Heart right ventricle (tissue), 16 donors: ENCODE data around the gene PCDHGA9. TPM values are rescaled to one million over a fixed set of nuclear protein-coding genes. Genes with fewer than 3 reads are reported as not detected.

Experiments
- ATAC-seq, 8 donors: fragments of 200-7000 bp; cut with Tn5 transposase; one replicate each; pipeline ENCODE4 v1.9.1; 2020; ENCODE audit warnings: mild to moderate bottlenecking in 8 of 8, moderate library complexity in 8 of 8, moderate number of reproducible peaks in 1 of 8
- DNase-seq, 2 donors: peaks; one replicate each; pipeline ENCODE4 v3.0.0-alpha.2; 2020
- H3K27ac ChIP-seq, 10 donors: fragments of 200-600 bp; sonication (generic) in 2 of 10; one replicate each; pipeline versions ENCODE4 v1.5.0 to v1.8.0; 2020 to 2022; ENCODE audit warnings: mild to moderate bottlenecking in 3 of 10
- H3K27me3 ChIP-seq, 7 donors: fragments of 200-600 bp; one replicate each; pipeline ENCODE4 v1.8.0; 2021 to 2022; ENCODE audit warnings: mild to moderate bottlenecking in 2 of 7
- H3K36me3 ChIP-seq, 9 donors: fragments of 200-600 bp; sonication (generic) in 1 of 9; one replicate each; pipeline versions ENCODE4 v1.5.0 to v1.8.0; 2020 to 2022; ENCODE audit warnings: mild to moderate bottlenecking in 2 of 9
- H3K4me1 ChIP-seq, 9 donors: fragments of 200-600 bp; sonication (generic) in 1 of 9; one replicate each; pipeline versions ENCODE4 v1.5.0 to v1.8.0; 2020 to 2022; ENCODE audit warnings: mild to moderate bottlenecking in 4 of 9
- H3K4me3 ChIP-seq, 10 donors: fragments of 200-600 bp; sonication (generic) in 2 of 10; one replicate each; pipeline versions ENCODE4 v1.5.0 to v1.8.0; 2020 to 2022; ENCODE audit warnings: mild to moderate bottlenecking in 7 of 10, moderate library complexity in 2 of 10
- H3K9me3 ChIP-seq, 11 donors: fragments of 200-600 bp in 10 of 11; sonication (generic) in 2 of 11; one replicate each; pipeline versions ENCODE4 v1.5.0 to v1.8.0; 2013 to 2022; ENCODE audit warnings: mild to moderate bottlenecking in 2 of 11, control low read depth in 1 of 11, moderate library complexity in 1 of 11
- WGBS, 2 donors: extraction: QIAGEN DNeasy Blood & Tissue Kit; methylation state at CpG; one replicate each; pipeline ENCODE4 v1.1.7; 2013; ENCODE audit warnings: inconsistent platforms in 1 of 2; 5-methylcytosine and 5-hydroxymethylcytosine counted together
- intact Hi-C, 10 donors: fragments of 100-400 bp; cut with DNase I; formaldehyde crosslinking; loops; one replicate each; pipeline versions ENCODE4 v1.11.1 to v1.14.2; 2022
- polyA plus RNA-seq, 2 donors: library from polyadenylated mRNA; stranded (reverse); fragments of 200-250 nt; gene quantifications; one replicate each; pipeline ENCODE4 v1.2.3, GENCODE V29; 2013
- total RNA-seq, 10 donors: library from RNA; stranded (reverse); fragmentation: NEBNext Ultra II Directional in 3 of 10; extraction: Animal tissue kit (Norgen Biotek cat#: 25700) in 3 of 10; gene quantifications; one replicate each; pipeline versions ENCODE4 v1.2.1 to v1.2.4, GENCODE V29; 2021 to 2023
- TF ChIP-seq, protein P1 (sequence below), 9 donors: fragments of 200-600 bp; sonication (generic) in 2 of 9; IDR thresholded peaks; one replicate each; pipeline versions ENCODE4 v1.5.0 to v1.8.0; 2021 to 2022; ENCODE audit warnings: antibody characterized with exemption in 9 of 9, mild to moderate bottlenecking in 5 of 9, moderate library complexity in 1 of 9
- donor health status: Arrhythmogenic right ventricular cardiomyopathy.
- donor health status: ischemic (EF 13 %, LVEDD 7.1; RV severe dilation, severe dysfunction).
- donor health status: healthy with polysubstance abuse.
- donor health status: DM: no; HTN: yes; CAD: no.
- donor health status: DM: no; HTN: no; CAD: no.
- donor health status: ischemic (EF 25% LVEDD 6.9; RV normal size, moderate dysfunction).
- donor health status: ischemic (EF 25% LVEDD 5.7; RV mildly dilated, moderate dysfunction).
- donor health status: healthy.
- donor health status: DM: yes; HTN: yes; CAD: no.
- donor health status: Ischemic cardiomyopathy.
- donor health status: ischemic (EF 35%, LVEDD 5.7; RV mildly dilated, moderate dysfunction).
- donor health status: nonischemic (EF 11% LVEDD 7.7; RV severe dilation, severe dysfunction).
- donor health status: DM: yes; HTN: yes; CAD: no.
- donor health status: PGD.
- donor health status: ischemic (EF 29% LVEDD 5.4; RV normal size, mild dysfunction).
- donor health status: nonischemic (EF 23%, LVEDD 6.1; RV moderate dilation, normal function).

Gene PCDHGA9
- total and polyA plus RNA-seq, 12 donors = 0.55 to 8.3 (median 6.0) TPM

GRCh38 chr5:141369994-141370848 lies 32.4 kb upstream of the PCDHGA9 start, which contains the start of gene PCDHGB3:
Gene PCDHGB3 (plus strand): TSS chr5:141370242. CDS start chr5:141370395, 153 bp downstream.
- H3K27me3 ChIP-seq = peaks cover 0 to 81% (median 0%) of the 10 kb centered on the region in 7 donors
- peaks cover 0 to 39% (median 0%) of the 10 kb centered on the region in 9 donors for H3K4me1 ChIP-seq
- peak within 1 kb of the TSS in 7 of 10 donors; percentile 6 to 43 (median 37) for H3K4me3 ChIP-seq
- H3K36me3 ChIP-seq = peaks cover 0 to 36% (median 0%) of the 10 kb centered on the region in 9 donors
- 19 to 24% methylated on average over 32 of the region's 32 CpGs for WGBS, 2 donors
- ATAC-seq = peak; percentile 80 to 94 (median 88)
- peaks cover 0 to 100% (median 55%) of the 10 kb centered on the region in 11 donors for H3K9me3 ChIP-seq
- H3K27ac ChIP-seq = peak within 1 kb of the TSS in 4 of 10 donors; percentile 21 to 57 (median 44)
- no peak for DNase-seq
- intact Hi-C loops = loop anchor here in 1 of 10 donors (2.0 kb wide), 1 partner anchor 27 kb away; the partner anchor contains the start of gene PCDHGA3
- TF ChIP-seq, protein P1, sequence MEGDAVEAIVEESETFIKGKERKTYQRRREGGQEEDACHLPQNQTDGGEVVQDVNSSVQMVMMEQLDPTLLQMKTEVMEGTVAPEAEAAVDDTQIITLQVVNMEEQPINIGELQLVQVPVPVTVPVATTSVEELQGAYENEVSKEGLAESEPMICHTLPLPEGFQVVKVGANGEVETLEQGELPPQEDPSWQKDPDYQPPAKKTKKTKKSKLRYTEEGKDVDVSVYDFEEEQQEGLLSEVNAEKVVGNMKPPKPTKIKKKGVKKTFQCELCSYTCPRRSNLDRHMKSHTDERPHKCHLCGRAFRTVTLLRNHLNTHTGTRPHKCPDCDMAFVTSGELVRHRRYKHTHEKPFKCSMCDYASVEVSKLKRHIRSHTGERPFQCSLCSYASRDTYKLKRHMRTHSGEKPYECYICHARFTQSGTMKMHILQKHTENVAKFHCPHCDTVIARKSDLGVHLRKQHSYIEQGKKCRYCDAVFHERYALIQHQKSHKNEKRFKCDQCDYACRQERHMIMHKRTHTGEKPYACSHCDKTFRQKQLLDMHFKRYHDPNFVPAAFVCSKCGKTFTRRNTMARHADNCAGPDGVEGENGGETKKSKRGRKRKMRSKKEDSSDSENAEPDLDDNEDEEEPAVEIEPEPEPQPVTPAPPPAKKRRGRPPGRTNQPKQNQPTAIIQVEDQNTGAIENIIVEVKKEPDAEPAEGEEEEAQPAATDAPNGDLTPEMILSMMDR (IDR thresholded peaks at IDR 0.05) = peak in 7 of 9 donors; percentile 31 to 62 (median 43)

DNA sequence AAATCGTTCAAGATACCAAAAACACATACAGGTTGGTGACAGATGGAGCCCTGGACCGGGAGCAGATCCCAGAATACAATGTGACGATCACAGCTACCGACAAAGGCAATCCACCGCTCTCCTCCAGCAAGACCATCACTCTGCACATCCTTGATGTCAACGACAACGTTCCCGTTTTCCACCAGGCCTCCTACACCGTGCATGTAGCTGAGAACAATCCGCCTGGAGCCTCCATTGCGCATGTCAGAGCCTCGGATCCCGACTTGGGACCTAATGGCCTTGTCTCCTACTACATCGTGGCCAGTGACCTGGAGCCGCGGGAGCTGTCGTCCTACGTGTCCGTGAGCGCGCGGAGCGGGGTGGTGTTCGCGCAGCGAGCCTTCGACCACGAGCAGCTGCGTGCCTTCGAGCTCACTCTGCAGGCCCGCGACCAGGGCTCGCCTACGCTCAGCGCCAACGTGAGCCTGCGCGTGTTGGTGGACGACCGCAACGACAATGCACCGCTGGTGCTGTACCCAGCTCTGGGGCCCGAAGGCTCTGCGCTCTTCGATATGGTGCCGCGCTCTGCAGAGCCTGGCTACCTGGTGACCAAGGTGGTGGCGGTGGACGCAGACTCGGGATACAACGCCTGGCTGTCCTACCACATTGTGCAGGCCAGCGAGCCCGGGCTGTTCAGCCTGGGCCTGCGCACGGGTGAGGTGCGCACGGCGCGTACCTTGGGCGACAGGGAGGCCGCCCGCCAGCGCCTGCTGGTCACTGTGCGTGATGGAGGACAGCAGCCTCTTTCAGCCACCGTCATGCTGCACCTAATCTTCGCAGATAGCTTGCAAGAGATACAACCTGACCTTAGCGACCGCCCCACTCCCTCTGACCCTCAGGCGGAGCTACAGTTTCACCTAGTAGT lies 30.8 kb upstream of the PCDHGA9 start:
- TF ChIP-seq, protein P1 (IDR thresholded peaks at IDR 0.05) = no peak
- peaks cover 0 to 39% (median 0%) of the 10 kb centered on the region in 9 donors for H3K4me1 ChIP-seq
- DNase-seq (no peak), ATAC-seq (peak in 4 of 8 donors; percentile 11 to 67 (median 42))
- intact Hi-C loops = no loop called here
- 32 to 35% methylated on average over 69 of the region's 69 CpGs for WGBS, 2 donors
- no peak overlapping the region for H3K27ac ChIP-seq
- H3K36me3 ChIP-seq = peaks cover 0 to 28% (median 0%) of the 10 kb centered on the region in 9 donors
- H3K27me3 ChIP-seq = peaks cover 0 to 65% (median 0%) of the 10 kb centered on the region in 7 donors
- peaks cover 0 to 99% (median 63%) of the 10 kb centered on the region in 11 donors for H3K9me3 ChIP-seq
- H3K4me3 ChIP-seq = no peak overlapping the region

GRCh38 chr5:141373673-141374317 lies 28.8 kb upstream of the PCDHGA9 start, which contains the start of gene PCDHGA6:
Gene PCDHGA6 (plus strand): TSS chr5:141373891. CDS start chr5:141374084, 193 bp downstream.
- peak within 1 kb of the TSS in 8 of 10 donors; percentile 13 to 36 (median 23) for H3K4me3 ChIP-seq
- H3K9me3 ChIP-seq = peaks cover 0 to 99% (median 64%) of the 10 kb centered on the region in 11 donors
- peaks cover 0 to 39% (median 0%) of the 10 kb centered on the region in 9 donors for H3K4me1 ChIP-seq
- peaks cover 0 to 58% (median 0%) of the 10 kb centered on the region in 7 donors for H3K27me3 ChIP-seq
- intact Hi-C loops = no loop called here
- TF ChIP-seq, protein P1 (IDR thresholded peaks at IDR 0.05) = peak in 8 of 9 donors; percentile 20 to 53 (median 43)
- peak within 1 kb of the TSS in 1 of 10 donors; percentile 8 for H3K27ac ChIP-seq
- no peak for DNase-seq
- ATAC-seq = no peak
- 25 to 27% methylated on average over 27 of the region's 27 CpGs for WGBS, 2 donors
- H3K36me3 ChIP-seq = peaks cover 0 to 43% (median 0%) of the 10 kb centered on the region in 9 donors
